Mesothelial cell of epicardium (in vitro differentiated cells): Measurements from ENCODE around the gene NDUFS2. TPM values are rescaled to one million over a fixed set of nuclear protein-coding genes. Genes with fewer than 3 reads are reported as not detected.
"Not testable (repeated sequence)": the region's sequence is repeated elsewhere in the genome, so short reads cannot be mapped to it uniquely, and the experiment has no call there.

ENCODE experiments used
- DNase-seq, 2 experiments: peaks; one replicate each; pipeline ENCODE4 v3.0.0; 2021; ENCODE audit warnings: low spot score in 2 of 2; ENCODE audit not compliant: unreplicated experiment in 2 of 2
- H3K27ac Mint-ChIP-seq: 2 replicates; pipeline ENCODE4 v1.8.0; 2021; ENCODE audit warnings: mixed read lengths
- H3K27me3 Mint-ChIP-seq: 2 replicates; pipeline ENCODE4 v1.8.0; 2021; ENCODE audit warnings: low read depth, mixed read lengths
- H3K36me3 Mint-ChIP-seq: 2 replicates; pipeline ENCODE4 v1.8.0; 2021; ENCODE audit warnings: mixed read lengths
- H3K4me1 Mint-ChIP-seq: 2 replicates; pipeline ENCODE4 v1.8.0; 2021; ENCODE audit warnings: mixed read lengths
- H3K4me3 Mint-ChIP-seq: 2 replicates; pipeline ENCODE4 v1.8.0; 2021; ENCODE audit warnings: mild to moderate bottlenecking, moderate library complexity, mixed read lengths
- H3K9me3 Mint-ChIP-seq: 2 replicates; pipeline ENCODE4 v1.8.0; 2021; ENCODE audit warnings: mixed read lengths
- total RNA-seq: library from RNA; stranded (reverse); gene quantifications from 3 replicates; pipeline ENCODE4 v1.2.1, GENCODE V29; 2021
- TF ChIP-seq, protein P1 (sequence below): fragments of 200-600 bp; sonication (generic); IDR thresholded peaks from one replicate; pipeline ENCODE4 v1.5.0; 2021; ENCODE audit warnings: antibody characterized with exemption; ENCODE audit not compliant: unreplicated experiment

NDUFS2 gene
- total RNA-seq, 1 donor from 2014 or later: 70.1 TPM

DNA sequence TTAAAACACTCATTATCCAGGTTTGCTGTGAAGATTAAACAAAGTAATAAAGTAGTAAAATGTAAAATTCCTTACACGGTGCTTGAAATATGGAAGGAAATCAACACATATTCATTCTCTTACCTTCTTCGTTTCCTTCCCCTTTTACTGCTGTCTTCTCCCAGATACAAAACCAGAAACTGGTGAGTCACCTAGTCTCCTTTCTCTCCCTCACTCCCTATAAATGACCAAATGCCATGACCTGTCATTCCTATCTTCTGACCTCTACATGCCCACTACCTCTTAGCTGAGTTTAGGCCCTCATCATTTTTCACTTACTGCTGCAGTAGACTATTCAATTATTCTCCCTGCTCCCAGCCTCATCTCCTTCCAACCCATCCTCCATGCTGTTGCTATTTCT is 40.1 kb downstream of the NDUFS2 start:
- H3K4me3 Mint-ChIP-seq: no peak overlapping the region
- no peak for DNase-seq
- H3K27me3 Mint-ChIP-seq: no peaks in the 10 kb centered on the region
- no peaks in the 10 kb centered on the region for H3K4me1 Mint-ChIP-seq
- TF ChIP-seq, protein P1, sequence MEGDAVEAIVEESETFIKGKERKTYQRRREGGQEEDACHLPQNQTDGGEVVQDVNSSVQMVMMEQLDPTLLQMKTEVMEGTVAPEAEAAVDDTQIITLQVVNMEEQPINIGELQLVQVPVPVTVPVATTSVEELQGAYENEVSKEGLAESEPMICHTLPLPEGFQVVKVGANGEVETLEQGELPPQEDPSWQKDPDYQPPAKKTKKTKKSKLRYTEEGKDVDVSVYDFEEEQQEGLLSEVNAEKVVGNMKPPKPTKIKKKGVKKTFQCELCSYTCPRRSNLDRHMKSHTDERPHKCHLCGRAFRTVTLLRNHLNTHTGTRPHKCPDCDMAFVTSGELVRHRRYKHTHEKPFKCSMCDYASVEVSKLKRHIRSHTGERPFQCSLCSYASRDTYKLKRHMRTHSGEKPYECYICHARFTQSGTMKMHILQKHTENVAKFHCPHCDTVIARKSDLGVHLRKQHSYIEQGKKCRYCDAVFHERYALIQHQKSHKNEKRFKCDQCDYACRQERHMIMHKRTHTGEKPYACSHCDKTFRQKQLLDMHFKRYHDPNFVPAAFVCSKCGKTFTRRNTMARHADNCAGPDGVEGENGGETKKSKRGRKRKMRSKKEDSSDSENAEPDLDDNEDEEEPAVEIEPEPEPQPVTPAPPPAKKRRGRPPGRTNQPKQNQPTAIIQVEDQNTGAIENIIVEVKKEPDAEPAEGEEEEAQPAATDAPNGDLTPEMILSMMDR: no peak
- no peaks in the 10 kb centered on the region for H3K9me3 Mint-ChIP-seq
- no peaks in the 10 kb centered on the region for H3K36me3 Mint-ChIP-seq
- H3K27ac Mint-ChIP-seq: no peak overlapping the region

DNA sequence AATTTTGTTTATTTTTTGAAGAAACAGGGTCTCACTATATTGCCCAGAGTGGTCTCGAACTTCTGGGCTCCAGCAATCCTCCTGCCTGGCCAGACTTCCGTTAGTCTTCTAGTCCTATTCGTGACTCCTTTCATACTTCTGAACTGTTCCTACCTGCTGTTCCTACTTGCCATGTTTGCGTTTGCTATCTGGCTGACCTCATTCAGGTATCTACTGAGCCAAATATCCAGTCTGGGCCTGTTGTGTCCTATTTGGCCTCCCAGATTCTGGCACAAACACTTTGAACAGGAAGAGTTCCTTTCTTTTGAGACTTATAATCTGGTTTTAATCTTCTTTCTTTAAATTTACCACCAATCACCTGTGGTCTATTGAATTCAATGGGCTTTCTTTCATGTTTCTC is 42.7 kb downstream of the NDUFS2 start:
- no peak for DNase-seq
- no peaks in the 10 kb centered on the region for H3K27me3 Mint-ChIP-seq
- no peaks in the 10 kb centered on the region for H3K36me3 Mint-ChIP-seq
- no peaks in the 10 kb centered on the region for H3K4me1 Mint-ChIP-seq
- TF ChIP-seq, protein P1: no peak
- H3K27ac Mint-ChIP-seq: no peak overlapping the region
- H3K9me3 Mint-ChIP-seq: peaks cover 3% of the 10 kb centered on the region
- no peak overlapping the region for H3K4me3 Mint-ChIP-seq

DNA sequence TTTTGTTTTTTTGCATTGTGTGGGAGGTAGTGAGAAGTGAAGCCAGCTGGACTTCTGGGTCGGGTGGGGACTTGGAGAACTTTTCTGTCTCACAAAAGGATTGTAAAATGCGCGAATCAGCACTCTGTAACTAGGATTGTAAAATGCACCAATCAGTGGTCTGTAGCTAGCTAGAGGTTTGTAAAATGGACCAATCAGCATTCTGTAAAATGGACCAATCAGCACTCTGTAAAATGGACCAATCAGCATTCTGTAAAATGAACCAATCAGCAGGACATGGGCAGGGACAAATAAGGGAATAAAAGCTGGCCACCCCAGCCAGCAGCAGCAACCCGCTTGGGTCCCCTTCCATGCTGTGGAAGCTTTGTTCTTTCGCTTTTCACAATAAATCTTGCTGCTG is 47.9 kb downstream of the NDUFS2 start:
- H3K27me3 Mint-ChIP-seq, H3K36me3 Mint-ChIP-seq, DNase-seq, H3K4me1 Mint-ChIP-seq, H3K9me3 Mint-ChIP-seq, H3K27ac Mint-ChIP-seq, H3K4me3 Mint-ChIP-seq: not testable (repeated sequence)

GRCh38 chr1:161250829-161251228 is 48.7 kb downstream of the NDUFS2 start:
- peaks cover 4% of the 10 kb centered on the region for H3K27me3 Mint-ChIP-seq
- peaks cover 10% of the 10 kb centered on the region for H3K9me3 Mint-ChIP-seq
- H3K4me3 Mint-ChIP-seq: no peak overlapping the region
- no peak overlapping the region for H3K27ac Mint-ChIP-seq
- H3K4me1 Mint-ChIP-seq: no peaks in the 10 kb centered on the region
- DNase-seq: no peak
- H3K36me3 Mint-ChIP-seq: no peaks in the 10 kb centered on the region
- TF ChIP-seq, protein P1: no peak

DNA sequence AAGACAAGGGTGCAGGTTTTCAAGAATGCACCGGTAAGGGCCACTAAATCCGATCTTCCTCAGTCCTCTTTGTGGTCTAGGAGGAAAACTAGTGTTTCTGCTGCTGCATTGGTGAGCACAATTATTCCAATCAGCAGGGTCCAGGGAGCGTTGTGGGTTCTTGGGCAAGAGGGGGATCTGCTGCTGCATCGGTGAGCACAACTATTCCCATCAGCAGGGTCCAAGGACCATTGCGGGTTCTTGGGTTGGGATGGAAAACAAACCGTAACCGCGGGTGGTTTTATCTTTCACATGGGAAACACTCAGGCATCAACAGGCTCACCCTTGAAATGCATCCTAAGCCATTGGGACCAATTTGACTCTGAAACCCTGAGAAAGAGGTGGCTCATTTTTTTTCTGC is 49.4 kb downstream of the NDUFS2 start:
- H3K27me3 Mint-ChIP-seq: peaks cover 4% of the 10 kb centered on the region
- H3K9me3 Mint-ChIP-seq: peaks cover 16% of the 10 kb centered on the region
- no peak for DNase-seq
- TF ChIP-seq, protein P1: no peak
- no peaks in the 10 kb centered on the region for H3K4me1 Mint-ChIP-seq
- no peak overlapping the region for H3K4me3 Mint-ChIP-seq
- H3K27ac Mint-ChIP-seq: no peak overlapping the region
- no peaks in the 10 kb centered on the region for H3K36me3 Mint-ChIP-seq

GRCh38 chr1:161255302-161255701 is 53.1 kb downstream of the NDUFS2 start:
- H3K27me3 Mint-ChIP-seq: peaks cover 35% of the 10 kb centered on the region

GRCh38 chr1:161255955-161256520 is 53.9 kb downstream of the NDUFS2 start:
- H3K4me1 Mint-ChIP-seq, H3K4me3 Mint-ChIP-seq, H3K36me3 Mint-ChIP-seq, DNase-seq, H3K27ac Mint-ChIP-seq: not testable (repeated sequence)
- H3K27me3 Mint-ChIP-seq: peaks cover 42% of the 10 kb centered on the region
- H3K9me3 Mint-ChIP-seq: peaks cover 20% of the 10 kb centered on the region

More at GRCh38 chr1:161255302-161255701, 53.1 kb downstream of the NDUFS2 start:
- not testable (repeated sequence) for H3K36me3 Mint-ChIP-seq, DNase-seq, H3K4me3 Mint-ChIP-seq, H3K27ac Mint-ChIP-seq, H3K4me1 Mint-ChIP-seq
- H3K9me3 Mint-ChIP-seq: peaks cover 20% of the 10 kb centered on the region

- H3K4me1 Mint-ChIP-seq, H3K4me3 Mint-ChIP-seq, H3K36me3 Mint-ChIP-seq, DNase-seq, H3K27ac Mint-ChIP-seq: not testable (repeated sequence)
- Mint-ChIP-seq H3K27me3 (peaks cover 52% of the 10 kb centered on the region), H3K9me3 (peaks cover 20% of the 10 kb centered on the region)
Measured at GRCh38 chr1:161257109-161257508, 54.9 kb downstream of the NDUFS2 start.
